ENCODE results near the gene ZBTB39. TPM values are rescaled to one million over a fixed set of nuclear protein-coding genes. Genes with fewer than 3 reads are reported as not detected.
"Not testable (repeated sequence)": the region's sequence is repeated elsewhere in the genome, so short reads cannot be mapped to it uniquely, and the experiment has no call there.

The ZBTB39 gene, protein sequence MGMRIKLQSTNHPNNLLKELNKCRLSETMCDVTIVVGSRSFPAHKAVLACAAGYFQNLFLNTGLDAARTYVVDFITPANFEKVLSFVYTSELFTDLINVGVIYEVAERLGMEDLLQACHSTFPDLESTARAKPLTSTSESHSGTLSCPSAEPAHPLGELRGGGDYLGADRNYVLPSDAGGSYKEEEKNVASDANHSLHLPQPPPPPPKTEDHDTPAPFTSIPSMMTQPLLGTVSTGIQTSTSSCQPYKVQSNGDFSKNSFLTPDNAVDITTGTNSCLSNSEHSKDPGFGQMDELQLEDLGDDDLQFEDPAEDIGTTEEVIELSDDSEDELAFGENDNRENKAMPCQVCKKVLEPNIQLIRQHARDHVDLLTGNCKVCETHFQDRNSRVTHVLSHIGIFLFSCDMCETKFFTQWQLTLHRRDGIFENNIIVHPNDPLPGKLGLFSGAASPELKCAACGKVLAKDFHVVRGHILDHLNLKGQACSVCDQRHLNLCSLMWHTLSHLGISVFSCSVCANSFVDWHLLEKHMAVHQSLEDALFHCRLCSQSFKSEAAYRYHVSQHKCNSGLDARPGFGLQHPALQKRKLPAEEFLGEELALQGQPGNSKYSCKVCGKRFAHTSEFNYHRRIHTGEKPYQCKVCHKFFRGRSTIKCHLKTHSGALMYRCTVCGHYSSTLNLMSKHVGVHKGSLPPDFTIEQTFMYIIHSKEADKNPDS
- total RNA-seq = 11.1 and 11.2 TPM in 2 replicates

DNA sequence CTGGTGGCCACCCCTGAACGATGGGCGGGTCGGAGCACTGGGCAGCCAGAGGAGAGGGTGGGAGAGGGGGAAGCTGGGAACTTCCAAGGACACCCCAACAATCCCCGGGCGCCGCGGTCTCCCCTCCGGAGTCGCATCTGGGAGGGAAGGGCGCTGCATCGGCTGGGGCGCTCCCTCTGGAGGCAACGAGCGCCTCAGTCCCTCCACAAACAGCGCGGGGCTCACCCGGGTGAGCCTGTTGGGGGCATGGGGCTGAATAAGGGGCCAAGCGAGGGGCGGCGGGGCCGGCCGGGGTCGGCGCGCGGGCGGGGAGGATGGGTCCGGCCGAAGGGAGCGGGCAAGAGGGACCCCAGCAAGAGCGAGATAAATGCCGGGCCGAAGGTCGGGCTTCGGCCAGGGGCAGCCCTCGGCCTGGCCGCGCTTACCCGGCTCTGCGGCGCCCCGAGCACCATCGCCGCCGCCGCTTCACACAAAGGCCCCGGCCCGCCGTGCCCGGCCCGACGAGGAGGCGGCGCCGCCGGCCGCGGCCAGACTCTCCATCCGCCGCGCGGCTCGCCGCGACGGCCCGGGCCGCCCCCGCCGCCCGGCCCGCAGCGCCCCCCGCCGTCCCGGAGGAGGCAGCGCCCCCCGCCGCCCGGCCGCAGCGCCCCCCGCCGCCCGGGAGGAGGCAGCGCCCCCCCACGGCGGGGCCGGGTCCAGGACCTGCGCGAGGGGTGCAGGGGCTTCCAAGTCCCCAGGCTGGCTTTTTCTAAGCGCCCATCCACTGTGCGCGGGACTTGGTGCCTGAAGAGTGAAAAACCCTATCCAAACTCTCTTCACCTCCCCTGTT is at the start of gene ZBTB39:
Gene ZBTB39, minus strand, starts transcription at position 567 of the 829 bp plus-strand sequence. CDS start 1,629 bp downstream, outside the sequence.
- peak; percentile 67 for DNase-seq

DNA sequence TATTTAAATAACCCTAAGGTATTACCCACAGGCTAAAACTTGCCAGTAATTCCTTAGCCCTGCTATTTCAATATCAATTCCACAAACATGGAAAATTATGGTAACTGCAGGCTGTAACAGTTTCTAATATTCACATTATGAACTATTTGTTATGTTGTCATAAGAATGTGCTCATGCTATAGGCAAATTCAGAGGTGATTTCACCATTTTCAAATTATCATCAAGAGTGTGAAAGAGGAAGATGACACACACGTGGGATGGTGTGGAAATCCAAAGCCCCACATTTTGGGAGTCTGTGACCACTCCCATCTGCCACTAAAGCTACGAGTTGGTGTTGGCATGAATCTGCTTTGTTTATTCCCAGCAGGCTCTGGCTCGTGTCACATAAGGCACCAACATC is 49.5 kb upstream of the ZBTB39 start:
- DNase-seq = no peak

DNA sequence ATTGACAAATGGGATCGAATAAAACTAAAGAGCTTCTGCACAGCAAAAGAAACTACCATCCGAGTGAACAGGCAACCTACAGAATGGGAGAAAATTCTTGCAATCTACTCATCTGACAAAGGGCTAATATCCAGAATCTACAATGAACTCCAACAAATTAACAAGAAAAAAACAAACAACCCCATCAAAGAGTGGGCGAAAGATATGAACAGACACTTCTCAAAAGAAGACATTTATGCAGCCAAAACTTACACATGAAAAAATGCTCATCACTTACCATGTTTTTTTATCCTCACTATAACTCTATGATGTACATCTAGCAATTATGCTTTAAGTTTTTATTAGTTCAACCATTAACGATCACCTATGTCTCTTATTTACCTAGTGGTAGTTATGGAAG is 47.6 kb upstream of the ZBTB39 start:
- not testable (repeated sequence) for DNase-seq

DNA sequence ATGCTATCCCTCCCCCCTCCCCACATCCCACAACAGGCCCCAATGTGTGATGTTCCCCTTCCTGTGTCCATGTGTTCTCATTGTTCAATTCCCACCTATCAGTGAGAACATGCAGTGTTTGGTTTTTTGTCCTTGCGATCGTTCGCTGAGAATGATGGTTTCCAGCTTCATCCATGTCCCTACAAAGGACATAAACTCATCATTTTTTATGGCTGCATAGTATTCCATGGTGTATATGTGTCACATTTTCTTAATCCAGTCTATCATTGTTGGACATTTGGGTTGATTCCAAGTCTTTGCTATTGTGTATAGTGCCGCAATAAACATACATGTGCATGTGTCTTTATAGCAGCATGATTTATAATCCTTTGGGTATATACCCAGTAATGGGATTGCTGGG is 46.8 kb upstream of the ZBTB39 start:
- not testable (repeated sequence) for DNase-seq

DNA sequence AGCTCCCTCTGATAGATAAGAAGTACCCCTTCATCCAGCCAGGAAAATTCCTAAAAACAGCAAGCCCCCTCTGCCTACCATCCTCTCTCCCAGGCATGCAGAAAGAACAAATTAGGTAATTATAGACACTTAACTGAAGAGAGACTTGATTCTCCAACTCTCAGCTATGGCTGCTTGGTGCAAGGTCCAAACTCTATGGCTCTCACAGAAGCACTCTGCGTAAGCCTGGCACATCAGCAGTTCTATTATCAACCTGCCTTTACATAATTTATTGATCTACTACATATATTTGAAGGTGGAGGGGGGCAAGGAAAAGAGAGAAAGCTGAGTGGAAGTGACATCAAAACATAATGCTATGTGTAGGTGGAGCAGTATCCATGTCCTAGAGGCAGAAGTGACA is 44.7 kb upstream of the ZBTB39 start:
- no peak for DNase-seq

DNA sequence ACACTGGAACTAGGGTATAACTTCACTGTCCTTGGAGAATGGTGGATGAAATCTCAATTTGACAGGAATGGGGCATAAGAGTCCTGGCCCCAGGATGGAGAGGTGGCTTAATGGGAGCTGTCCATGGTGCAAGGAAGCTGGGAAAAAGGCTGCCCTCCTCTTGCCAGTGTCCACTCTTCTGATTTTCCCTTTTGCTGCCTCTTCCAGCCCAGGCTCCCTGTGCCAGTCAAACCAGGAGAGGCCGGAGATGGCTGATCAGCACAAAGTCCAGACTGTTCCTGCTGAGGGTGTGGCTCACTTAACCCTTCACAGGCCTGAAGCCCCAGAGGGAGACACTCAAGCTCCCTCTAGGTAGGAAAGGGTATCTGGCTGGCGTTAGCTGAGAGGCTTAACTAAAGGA is 43.5 kb upstream of the ZBTB39 start, which contains the start of gene MYO1A:
Gene MYO1A, minus strand, starts transcription at position 240 of the 400 bp plus-strand sequence. CDS start 1,806 bp downstream, outside the sequence.
- DNase-seq = peak; percentile 13

DNA sequence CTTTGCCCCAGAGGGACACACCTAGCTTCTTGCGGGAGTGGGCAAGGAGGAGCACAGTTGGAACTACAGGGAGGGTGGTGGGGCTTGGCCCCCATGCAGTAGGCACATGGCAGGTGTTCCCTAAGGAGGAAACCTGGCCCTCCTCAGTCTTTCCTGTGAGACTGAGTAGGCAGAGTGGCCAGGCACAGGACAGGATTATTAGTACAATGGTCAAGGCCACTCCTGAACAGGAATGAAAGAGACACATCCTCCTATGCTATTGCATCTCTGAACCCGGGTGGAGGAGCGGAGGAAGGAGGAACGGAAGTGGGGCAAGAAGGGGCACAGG is 42.7 kb upstream of the ZBTB39 start:
- no peak for DNase-seq

DNA sequence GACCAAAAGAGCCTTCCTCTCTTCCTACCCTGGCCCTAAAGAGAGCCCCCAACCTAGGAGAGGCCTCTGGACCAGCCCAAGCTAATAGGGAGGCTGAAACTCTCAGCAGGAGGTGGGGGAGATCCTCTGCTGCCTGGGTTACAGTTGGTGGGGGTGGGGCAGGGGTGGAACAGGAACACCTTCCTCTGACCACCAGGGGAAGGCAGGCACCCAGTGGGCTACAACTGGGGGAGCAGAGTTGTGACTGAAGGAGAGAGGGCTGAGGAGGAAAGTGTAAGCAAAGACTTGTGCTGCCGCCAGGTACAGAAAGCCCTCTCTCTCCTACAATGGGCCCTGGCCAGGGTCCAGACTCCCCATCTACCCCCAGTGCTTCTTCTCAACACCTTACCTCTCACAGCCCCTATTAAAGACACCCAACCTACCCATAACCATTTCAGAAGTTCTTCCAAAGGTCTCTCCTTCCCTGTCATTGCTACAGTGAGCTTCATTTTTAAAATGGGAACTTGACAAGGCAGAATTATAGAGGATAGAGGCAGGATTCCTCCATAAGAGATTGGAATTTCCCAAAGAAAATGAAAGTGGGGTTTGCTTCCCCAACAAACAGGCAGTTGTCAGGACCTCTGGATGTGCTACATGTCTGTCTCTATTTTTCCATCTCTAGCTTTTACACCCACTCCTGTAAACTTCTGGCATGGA is 42.2 kb upstream of the ZBTB39 start:
- no peak for DNase-seq

DNA sequence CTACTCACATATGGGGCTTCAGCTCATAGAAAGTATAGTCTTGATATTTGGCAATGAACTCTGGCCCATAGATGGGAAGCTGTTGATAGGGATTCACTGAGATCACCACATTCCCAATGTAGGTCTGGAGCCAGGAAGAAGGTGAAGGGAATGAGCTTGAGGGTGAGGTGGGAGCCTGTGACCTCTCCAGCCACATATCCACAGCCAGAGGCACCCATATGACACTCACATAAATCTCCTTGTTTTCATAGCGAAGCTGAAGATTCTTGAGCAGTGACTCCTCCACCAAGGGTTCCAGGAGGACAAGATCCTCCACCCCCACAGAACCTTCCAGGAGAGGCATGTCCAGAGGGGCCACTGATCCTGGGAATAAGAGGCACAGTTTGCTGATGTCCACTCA is 41.6 kb upstream of the ZBTB39 start:
- DNase-seq = no peak

DNA sequence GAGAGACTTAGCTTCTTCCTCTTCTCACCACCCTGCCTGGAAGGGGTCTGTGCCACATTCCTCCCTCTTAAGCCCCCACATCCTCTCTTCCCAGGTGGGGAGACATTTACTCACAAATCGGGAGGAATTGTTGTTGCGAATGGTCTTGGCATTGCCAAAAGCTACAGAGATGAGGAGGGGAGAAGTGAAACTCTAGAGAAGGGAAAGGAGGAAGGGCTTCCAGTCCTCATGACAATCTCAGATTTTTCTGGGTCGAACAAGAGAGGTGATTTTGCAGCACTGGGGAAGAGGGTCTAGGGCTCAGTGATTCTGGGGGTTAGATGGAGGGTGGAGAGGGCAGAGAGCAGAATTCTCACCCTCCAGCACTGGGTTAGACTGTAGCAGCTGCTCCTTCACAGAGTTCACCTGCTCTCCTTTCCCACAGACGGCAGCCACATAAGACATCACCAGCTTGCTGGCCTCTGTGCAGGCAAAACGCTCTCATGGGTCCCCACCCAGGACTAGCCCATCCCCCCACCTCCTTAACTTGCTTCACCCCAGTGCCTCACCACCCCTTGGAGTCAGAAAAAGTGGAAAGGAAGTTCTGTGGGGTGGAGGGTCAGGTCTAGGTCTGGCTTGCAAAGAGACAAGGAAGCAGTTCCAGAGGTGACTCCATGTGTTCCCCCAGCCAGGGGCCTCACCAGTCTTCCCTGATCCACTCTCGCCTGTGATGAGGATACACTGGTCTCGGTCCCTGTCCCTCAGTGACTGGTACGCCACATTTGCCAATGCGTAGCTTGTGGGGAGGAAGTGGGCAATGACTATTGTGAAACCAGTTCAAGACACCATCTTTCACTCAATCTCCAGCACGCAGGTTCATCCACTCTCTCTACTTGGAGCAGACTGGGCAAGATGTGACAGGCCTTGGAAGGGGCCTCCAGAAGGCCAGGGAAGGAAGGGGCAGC is 40.9 kb upstream of the ZBTB39 start:
- DNase-seq = no peak

DNA sequence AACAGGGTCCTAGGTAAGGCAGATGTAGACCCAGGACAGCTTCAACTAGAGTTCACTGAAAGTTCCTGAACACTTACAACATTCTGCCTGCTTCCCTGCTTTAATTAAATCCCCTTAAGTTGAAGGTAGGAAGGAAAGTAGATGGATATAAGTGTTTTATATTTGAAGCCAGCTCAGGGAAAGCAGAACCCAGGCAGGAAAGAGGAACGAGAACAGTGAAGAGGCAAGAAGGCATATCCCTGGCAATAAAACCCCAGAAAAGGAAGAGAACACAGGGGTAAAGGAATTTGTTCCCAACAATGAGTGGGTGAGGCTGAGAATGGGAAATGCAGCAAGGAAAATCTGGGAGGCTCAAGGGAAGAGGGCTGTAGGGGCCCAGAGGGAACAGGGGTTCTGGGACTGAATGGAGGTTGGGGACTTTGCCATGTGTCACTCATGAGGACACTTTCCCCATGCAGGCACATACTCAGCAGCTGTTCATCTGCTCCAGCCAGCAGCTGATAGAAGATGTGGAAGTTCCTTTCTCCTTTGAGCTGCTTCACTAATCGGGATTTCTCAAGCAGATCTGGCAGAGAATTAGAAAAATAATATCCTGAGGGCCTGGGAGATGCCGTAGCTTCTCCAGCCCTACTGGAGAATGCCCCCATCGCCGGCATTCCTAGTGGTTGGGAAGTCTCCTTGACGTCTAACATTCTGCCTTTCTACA is 39.9 kb upstream of the ZBTB39 start:
- no peak for DNase-seq

DNA sequence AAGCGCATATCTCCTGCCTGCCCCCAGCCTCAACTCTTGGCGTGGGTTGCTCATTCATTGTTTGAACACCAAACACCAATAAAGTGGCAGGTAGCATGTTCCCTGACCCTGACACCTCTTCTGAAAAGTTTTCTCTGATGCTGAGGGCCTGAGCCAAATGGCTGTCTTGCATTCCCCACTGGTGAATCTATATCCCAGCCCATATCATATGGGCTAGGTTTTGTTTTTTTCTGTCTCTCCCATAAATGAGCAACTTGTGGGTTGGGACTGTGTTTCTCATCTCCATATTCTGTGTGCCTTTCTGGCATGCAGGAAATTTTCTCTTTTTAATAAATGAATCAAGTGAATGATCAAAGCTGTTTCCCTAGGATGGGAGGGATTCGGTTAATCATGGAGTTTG is 38.5 kb upstream of the ZBTB39 start:
- DNase-seq = no peak

DNA sequence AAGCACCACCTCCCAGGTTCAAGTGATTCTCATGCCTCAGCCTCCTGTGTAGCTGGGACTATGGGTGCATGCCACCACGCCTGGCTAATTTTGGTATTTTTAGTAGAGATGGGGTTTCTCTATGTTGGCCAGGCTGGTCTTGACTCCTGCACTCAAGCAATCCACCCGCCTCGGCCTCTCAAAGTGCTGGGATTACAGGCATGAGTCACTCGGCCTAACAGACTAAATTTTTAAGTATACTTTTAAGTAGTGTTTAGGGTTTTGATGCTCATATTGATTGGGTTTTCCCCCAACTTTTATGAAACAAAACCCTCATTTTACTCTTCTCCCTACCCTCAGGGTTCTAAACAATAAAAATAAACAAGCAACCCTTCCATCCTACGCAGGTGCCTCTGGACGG is 38.1 kb upstream of the ZBTB39 start:
- DNase-seq = no peak

DNA sequence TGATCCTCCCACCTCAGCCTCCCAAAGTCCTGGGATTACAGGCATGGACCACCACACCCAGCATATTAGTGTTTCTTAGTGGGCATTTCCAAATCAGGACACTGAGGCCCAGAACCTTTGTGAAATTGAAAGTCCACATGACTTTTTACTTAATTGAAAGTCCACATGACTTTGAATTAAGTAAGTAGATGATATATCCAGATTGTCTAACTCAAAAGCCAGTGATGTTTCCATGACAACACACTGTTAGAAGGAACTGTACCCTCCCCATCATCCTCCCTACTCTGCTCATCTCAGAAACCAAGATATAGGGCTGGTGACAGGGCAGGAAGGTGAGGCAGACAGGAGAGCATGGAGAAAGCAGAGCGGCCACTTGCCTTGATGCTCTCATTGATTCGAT is 36.3 kb upstream of the ZBTB39 start:
- DNase-seq = no peak

DNA sequence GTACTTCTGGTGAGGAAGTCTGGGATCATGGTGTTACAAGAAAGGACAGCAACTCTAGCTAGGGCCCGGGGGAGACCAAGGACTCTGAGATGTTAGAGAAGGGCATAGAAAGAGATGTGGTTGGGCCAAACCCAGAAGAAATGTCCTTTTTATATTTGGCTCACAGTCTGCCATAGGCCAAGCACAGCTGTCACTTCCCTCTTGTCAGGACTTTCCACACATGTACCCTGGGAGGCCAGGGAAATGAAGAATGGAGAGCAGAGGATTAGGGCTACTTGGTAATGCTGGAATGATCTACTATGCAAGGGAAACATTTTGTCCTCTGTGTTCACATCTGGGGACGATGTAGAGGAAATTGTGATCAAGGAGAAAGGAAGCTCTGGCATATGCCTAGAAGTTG is 34.4 kb upstream of the ZBTB39 start:
- DNase-seq = no peak

DNA sequence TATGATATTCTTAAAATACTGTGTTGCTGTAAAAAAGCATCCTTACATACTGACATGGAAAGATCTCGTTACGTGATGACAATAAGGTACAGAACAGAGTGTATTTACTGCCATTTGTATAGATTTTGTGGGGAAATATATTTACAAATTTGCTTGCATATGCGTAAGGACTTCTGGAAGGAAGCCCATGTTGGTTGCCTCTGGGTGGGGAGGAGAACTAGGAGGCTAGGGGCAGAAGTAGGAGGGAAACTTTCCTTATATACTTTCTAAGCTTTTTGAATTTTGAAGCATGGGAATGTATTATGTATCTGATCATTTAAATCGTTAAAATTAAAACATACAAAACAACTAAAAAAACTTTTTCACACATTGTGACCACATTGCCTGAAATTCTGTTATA is 33.9 kb upstream of the ZBTB39 start:
- DNase-seq = no peak

DNA sequence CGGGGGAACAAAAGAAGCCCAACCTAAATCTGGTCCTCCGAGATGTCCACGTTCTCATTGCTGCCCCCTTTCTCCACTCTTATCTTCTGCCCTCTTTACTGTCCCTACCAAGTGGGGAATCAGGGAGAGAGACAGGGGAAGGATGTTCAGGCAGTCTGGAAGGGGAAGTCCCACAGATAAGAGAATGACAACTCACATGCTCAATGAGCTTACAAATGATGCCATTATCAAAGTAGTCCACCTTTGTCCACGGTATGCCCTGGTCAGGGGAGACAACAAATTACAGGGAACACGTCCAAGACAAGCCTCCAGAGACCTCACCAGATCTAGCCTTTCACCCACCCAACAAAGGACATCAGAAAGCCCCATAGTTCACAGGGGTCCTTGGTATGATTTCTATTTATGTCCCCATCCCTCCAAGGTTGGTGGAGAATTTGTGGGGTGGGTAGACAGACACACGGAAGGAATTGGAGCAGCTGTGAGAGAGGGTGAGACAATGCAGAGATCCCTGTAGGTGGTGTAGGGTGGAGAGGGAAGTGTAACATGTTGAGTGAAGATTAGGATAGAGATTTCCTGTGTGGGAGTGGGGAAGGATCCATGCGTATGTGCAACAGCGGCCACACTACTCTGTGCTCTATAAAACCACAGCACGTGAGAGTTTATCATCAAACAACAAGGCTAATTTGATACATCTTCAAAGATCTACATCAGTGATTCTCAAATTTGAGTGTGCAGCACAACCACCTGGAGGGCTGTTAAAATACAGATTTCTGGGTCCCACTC is 32.9 kb upstream of the ZBTB39 start:
- DNase-seq = no peak

DNA sequence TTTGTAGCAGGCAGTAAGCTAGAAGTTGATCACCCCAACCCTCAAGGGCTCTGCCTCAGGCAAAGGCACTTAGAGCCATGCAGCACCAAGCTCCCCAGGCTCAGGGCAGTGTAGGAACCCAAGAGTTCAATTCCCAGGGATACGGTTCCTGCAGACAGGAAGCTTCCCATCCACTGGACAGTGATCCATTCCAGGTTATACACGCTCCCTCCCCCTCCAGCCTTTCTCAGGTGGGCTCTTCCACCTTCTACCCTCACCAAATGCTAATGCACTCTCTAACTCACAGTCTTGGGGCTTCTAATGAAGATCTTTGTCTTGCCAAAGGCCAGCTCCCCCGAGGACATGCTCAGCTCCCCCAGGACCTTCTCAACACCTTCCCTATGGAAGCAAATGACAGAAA is 30.9 kb upstream of the ZBTB39 start:
- DNase-seq = no peak

DNA sequence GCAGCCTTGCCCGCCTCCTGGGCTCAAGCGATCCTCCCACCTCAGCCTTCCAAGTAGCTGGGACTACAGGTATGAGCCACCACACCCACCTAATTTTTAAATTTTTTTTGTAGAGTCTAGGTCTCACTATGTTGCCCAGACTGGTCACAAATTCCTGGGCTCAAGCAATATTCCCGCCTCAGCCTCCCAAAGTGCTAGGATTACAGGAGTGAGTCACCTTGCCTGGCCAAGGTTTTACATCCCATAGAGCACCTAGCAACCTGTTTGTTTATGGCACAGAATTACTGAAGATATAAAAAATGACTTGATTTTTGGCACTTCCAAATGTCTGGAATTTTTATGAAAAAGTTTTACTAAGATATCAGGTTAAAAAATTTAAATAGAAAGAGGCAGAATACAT is 27.1 kb upstream of the ZBTB39 start:
- no peak for DNase-seq

DNA sequence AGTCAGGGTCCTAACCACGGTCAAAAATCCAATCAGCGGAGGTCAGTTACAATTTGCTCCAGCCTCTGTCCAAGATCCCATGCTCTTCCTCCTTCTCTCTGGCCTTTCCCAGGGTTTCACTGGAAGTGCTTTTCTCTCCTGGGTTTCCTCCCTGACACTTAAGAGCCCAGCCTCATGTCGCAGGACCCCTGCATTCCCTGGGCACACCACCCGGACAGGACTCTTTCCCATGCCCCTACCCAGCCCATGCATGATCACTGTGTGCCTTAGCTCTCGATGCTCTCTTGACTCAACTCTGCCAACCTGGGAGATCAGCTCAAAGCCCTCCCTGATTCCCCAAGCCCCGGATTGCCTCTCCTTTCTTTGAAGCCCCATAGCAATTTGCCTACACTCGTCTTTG is 25.4 kb upstream of the ZBTB39 start:
- no peak for DNase-seq
